Femur (tissue), 1 donor: Measurements from ENCODE around the gene SPTBN5.

Source experiments
- DNase-seq: peaks from one replicate; pipeline ENCODE4 v3.0.0-alpha.2; 2017

SPTBN5 gene

DNA sequence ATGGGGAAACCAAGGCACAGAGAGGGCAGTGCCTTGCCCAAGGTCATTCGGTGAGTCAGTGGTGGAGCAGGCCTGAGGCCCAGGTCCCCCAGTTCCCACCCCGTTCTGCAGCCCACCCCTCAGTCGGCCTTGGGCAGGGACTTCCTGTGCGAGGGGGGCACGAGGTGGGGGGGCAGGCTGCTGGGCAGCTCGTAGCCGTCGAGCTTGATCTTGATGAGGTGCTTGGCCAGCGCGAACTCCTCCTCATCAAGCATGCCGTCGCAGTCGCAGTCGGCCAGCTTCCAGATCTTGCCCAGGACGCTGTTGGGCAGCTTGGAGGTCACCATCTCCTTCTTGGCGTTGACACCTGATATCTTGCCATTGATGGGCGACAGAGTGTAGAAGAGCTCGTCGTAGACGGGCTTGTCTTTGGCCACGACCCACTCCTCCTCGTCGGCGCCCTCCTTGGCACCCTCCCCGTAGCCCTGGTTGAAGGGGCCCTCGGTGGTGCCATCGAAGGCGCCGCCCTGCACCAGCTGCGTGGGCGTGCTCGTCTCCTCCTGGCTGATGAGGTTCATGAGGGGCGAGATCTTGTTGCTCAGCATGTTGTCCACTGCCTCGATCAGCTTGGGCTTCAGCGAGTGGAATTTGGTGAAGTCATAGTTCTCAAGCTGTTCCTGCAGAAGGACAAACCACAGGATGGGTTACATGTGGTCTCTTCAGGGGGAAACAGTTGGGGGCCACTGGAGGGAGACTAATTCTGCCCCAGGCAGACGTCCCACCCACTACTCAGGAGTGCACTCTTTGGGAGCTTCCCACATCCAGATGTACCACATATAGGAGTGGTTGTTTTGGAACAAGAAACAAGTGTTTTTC is 6.9 kb upstream of the SPTBN5 start:
- DNase-seq = no peak

DNA sequence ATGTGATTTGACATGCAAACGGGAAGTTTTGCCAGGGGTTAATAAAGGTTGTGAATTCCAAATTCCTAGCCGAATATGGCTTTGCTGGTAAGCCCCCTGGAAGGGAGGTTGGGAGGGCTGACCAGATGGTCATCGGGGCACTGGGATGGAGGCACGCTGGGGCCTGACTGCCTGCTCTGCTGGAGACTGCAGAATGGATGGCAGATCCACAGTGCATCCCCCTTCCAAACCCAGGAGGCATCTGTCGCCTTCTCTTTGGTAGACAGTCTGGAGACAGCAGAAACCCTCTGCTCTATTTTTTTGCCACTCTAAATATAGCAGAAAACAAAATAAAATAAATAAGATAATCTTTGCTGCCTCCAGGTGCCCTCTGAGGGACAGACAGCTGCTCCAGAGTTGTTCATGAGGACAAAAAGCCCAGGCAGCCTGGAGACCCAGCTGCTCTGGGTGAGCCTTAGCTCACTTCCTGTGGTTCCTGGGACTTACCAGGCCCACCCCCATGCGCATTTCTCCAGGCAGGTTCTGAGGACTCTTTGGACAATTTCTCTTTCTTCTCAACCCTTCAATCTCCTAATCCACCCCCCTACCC is 6.1 kb upstream of the SPTBN5 start:
- DNase-seq = no peak

DNA sequence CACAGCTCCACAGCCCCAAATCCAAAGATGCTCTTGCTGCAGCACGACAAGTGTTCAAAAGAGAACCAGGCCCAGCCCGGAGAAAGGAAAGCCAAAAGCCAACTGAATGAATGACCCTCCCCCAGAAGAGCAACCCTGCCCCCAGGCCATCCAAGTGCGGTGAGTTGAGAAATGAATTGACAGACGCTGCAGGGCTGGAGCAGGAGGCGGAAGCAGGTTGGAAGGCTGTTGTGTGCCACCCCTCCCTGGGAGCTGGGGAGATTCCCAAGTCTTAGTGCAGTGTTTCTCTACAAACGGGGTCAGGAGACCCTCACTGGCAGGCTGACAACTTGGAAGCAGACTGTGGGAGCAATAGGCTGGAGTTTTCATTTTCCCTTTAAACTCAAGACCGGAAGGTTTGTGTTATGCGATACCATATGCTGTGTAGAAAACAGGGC is 3.5 kb upstream of the SPTBN5 start:
- DNase-seq = no peak

DNA sequence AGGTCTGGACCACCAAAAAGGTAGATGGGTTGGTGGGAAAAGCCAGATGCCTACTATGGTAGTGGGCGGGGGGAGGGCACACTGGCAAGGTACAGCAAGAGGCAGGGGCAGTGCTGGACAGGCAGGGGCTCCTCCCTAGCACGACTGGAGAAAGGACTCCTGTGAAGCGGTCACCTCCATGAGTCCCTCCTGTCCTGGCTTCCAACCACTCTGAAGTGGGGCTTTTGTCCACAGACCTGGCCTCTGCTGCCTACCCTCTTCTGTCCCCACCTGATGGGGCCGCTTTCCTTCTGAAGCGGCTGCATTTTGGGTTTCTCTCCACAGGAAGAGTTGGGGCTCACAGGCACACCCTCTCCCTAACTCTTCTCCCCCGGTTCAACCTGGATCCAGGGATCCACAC is 2.7 kb upstream of the SPTBN5 start:
- no peak for DNase-seq

DNA sequence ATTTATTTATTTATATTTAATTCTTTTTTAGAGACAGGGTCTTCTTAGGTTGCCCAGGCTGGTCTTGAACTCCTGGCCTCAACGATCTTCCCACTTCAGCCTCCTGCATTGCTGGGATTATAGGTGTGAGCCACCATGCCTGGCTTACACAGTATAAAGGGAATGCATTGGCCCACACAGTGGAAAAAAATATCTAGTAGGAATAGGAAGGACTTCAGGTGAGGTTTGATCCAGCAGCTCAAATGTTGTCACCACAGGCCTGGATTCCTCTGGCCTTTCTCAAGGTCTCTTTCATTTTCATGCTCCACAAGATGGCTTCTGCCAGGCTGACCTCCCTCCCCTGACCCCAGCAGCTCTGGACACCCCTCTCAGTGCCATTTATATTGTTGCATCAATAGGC is 2.1 kb upstream of the SPTBN5 start:
- DNase-seq = no peak

DNA sequence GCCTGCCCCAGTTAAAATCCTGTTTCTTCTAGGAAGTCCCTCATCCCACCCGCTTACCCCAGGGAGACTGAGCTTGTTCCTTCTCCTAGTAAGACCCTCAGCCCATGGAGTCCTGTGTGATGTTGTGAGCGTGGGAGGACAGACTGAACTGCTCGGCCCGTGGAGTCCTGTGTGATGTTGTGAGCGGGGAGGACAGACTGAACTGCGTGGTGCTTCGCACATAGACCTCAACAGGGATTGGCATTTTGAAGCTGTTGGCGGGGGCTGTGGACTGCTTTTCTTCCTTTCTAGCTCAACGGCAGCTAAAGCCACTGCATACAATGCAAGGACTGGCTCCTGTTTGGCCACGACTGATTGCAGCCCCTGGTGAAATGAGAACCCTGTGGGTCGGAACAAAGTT is 1.6 kb upstream of the SPTBN5 start:
- DNase-seq = no peak

DNA sequence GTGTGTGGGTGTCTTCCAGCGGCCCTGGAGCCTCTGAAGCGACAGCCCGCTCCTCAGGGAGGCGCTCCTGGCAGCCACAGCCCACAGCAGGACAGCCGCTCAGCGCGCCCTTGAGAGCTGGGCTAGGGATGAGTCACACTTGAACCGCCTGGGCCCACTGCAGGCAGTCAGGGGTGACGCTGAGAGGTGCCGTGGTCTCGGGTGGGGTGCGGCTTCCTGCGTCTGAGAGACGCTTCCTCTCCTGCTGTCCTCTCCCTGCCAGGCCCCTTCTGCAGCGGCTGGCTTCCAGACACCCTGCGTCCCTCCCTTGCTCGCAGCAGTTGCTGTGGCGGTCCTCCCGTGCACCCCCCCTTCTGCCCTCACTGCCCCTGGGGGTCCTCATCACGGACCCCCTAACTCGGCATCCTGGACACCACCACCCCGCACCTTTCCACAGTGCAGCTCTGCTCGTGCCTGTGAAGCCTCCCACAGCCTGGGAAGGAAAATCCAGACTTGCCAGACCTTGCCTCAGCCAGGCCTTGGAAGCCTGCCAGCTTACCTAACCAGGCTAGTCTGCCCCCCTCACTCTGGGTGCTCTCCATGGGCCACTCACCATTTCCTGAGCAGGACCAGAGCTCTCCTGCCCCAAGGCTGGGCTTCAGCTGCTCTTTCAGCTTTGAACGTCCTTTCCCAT is 1.1 kb upstream of the SPTBN5 start:
- DNase-seq = peak; percentile 75

DNA sequence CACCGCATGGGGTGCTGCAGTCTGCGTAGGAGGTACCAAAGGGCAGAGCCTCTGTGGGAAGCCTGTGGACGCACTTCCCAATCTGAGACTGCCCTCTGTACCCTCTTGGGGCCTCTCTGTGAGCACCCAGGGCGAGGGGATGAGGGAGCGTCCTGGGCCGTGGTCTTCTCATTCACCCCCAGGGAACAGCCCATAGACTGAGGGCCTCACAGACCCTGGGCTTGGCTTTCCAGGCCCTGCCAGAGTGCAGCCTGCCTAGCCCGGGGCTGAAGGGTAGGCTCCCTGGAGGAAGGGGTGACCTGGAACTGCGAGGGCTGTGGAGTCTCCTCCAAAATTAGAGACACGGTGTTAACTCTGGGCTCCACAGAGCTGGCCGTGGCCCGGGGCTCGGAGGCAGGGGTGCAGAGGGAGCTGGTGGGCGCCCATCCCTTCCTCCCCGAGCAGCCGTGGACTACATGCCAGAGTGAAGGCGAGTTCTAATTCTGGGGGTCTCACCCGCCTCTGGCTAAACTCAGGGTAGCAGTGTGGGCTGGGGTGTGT is 468 bp upstream of the SPTBN5 start:
- no peak for DNase-seq

DNA sequence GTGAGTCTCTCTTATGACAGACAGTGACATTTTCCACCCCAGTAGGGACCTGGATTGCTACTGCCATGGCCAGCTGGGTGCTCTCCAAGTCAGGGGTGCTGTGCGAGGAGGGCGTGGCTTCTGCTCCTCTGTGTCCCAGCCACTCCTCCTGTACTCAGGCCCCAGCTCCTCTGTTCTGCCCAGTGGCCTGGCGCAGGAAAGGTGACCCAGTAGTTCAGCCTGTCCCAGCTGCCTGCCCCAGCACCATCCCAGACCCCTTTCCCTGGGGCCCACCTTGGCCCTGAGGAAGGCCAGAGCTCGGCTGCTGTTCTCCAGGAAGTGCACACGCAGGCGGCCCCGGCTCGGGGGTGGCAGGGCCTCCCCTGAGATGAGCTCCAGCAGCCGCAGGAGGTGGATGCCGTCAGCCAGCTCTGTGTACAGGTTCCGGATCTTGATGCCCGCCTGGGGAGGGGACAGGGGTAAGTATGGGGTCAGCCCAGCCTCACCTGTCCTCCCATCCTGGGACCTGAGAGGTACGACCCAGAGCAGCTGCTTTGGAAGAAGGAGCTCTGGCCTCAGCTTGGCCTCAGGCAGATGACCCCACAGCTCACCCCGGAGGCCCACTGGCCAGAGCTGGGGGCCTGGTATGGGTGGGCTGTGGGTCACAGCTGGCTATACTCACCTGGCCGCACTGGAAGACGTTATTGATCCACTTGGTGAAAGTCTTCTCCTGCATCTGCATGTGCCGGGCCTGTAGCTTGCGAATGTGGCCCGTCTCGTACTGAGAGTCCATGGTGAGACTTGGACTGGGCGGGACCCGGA is 1.0 kb downstream of the SPTBN5 start:
- DNase-seq = no peak

DNA sequence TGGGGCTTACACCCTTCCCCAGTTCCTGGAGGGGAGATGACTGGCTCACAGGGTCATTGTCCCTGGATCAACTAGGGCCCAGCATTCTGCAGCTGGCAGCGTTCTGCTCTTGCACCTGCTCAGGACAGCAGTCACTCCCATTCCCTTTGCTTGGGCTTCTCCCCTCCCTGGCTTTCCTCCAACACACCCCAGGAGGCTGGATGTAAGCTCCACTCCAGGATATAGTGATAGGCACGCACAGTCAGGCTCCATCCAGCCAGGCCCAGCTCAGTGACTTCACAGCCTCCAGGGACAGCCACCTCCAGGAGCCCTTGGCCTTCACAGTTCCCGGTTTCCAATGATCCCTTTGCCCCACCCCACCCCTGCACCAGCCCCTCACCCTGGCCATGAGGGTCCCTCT is 1.9 kb downstream of the SPTBN5 start:
- DNase-seq = peak; percentile 45

DNA sequence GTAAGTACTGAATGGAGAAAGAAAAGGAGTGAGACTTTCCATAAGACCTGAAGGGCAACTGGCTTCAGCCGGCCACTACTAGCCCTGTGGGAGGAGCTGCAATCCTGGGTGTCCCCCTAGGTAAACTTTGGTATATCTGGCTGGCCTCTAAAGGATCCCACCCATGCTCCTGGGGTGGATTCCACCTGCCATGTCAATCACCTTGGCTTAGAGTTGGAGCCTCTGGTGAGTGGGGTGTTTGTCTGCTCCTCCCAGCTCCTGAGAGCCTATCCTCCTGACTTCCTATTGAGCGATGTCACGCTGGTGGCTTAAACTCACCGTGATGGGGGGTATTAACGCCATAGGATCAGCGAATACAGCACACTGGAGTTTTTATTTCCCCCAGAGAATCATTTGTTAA is 2.6 kb downstream of the SPTBN5 start:
- DNase-seq = no peak

DNA sequence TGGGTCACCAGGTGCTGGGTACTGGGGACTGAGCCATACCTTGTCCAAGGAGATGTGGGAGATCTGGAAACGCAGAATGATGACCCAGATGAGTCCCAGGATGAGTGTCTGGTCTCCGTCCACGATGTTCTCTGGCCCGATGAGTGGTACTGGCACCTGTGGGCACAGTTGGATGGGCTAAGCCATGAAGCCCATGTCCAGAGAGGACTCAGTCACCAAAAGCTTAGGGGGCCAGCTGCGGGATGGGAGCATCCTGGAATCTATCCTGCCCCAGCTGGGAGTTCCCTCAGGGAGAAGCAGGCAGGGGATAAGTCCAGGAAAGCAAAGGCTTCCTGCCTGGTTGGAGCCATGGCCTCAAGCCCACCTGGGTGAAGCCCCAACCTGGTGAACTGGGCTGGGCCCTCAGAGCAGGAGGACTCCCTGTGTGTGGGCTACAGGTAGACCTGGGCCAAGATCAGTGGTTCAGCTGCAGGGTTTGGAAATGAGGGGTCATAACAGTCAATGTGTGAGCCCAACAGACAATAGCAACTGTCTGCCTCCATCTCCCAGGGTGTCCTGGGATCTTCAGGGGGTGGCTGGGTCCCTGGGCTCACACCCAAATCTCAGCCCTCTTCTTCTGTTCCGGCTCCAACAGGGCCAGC is 3.7 kb downstream of the SPTBN5 start:
- no peak for DNase-seq

DNA sequence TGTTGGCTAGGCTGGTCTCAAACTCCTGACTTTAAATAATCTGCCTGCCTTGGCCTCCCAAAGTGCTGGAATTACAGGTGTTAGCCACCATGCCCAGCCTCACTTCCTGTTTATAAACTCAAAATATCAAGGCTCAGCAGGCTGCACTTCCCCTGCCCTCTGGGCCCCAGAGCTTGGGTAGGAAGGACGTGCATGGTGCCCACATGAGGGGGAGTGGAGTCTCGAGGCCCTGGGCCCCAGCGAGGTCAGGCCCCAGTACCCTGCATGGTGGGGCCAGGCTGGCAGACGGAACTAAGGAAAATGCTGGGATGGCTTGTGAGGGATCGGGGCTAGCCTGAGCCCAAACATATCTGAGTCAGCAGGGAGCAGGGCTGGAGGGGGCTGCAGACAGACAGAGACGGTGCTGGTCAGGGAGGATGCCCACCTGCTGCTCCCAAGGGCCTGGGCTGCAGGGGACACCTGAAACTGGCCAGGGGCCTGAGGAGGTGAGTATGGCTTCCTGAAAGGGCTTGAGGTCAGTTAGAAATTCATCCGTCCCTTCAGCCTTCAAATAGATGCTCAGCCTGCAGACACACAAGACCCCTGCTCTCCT is 5.1 kb downstream of the SPTBN5 start:
- DNase-seq = no peak

DNA sequence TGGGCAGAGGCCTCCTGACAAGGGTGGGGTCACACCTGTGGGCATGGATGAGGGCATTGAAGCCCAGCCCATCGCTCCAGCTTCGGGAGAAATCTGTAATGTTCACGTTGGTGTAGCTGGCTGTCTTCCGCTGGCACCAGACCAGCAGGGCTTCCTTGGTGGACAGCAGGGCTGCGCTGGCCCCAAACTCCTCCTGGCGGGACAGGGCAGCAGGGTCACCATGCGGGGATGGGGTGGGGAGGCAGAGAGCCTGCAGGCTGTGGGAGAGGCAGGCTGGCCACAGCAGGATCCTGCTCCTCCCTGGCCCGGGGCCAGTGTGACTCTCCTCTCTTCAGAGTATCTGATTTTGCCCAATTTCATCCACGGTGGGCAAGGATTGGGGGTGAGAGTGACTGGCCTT is 6.0 kb downstream of the SPTBN5 start:
- no peak for DNase-seq

DNA sequence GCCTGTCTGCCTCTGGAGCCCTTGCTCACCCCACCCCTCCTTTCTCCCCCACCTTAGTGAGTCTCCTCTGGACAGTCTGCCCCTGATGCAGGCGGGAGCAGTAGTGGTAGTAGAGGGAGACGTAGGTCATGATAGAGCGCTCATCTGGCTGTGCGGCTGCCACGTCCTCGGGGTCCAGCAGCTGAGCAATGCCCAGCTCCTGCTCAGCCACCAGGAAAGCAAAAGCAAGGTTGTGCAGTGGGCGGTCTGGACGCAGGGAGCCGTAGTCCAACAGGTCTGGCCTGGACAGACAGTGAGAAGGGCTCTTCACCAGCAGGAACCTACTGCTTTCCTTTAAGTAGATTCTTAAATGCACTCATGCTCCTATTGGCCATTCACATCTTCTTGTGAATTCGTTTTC is 6.7 kb downstream of the SPTBN5 start:
- no peak for DNase-seq

DNA sequence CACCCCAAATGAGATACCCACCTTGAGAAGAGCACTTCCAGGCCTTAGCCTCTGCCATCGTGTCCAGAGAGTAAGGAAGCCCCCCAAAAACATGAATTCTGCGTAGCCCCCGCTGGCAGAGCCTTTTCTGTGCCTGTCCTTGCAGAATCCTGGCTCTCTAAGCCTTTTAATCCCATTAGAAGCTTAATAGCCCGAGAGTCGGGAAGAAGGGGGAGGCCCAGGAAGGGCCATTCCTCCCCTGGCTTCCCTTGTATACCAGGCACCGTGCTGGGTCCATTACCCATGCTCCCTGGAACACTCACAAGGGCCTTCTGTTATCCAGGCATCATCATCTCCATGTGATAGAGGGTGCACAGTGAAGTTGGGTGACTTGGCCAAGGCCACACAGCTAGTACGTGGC is 7.1 kb downstream of the SPTBN5 start:
- DNase-seq = no peak

DNA sequence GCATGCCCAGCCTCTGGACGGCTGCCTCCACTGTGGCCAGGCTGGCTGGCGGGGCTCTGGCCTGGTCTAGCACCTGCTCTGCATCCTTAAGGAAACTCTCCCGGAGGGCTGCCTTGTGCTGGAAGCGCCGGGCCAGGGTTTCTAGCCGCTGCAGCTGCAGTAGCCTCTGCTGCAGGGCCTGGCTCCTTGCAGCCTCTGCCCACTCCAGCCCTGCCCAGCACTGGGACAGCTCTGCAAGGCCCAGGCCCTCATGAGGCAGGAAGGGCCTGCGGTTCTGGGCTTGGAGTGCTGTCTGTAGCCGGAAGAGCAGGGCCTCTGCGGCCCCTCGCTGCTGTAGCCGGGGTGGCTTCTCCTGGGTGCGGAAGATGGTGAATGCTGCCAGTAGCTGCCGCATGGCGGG is 8.0 kb downstream of the SPTBN5 start:
- DNase-seq = no peak

DNA sequence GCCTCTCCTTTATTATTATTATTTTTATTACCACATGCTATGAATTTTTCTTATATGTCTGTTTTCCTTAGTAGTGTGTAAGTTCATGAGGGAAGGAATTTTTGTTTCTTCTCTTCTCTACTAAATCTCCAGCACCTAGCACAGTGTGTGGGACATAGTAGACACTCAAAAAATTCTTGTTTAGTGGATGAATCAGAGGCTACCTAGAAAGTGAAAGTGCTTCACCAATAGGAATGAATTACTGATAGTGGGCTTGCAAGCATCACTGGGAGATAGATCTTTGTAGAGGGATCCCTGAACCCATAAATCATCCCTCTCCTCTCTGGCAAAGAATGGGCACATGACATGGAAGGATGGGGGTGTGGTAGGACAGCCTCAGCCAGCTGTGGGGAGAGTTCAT is 8.5 kb downstream of the SPTBN5 start:
- DNase-seq = no peak

DNA sequence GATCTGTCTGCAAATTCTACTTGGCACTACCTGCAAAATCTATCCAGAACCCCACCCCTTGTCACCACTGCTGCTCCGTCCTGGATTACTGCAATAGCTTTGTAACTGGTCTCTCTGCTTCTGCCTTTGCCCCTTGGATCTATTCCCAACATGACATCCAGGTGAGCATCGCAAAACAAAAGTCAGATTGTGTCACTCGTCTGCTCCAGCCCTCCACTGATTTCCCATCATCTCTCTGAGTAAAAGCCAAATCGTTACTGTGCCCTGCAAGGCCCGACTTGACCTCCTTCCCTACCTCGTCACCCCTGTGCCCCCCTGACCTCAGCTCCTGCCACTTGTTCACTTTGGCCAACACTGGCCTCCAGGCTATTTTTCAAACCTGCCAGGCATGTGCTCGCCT is 9.4 kb downstream of the SPTBN5 start:
- DNase-seq = no peak

DNA sequence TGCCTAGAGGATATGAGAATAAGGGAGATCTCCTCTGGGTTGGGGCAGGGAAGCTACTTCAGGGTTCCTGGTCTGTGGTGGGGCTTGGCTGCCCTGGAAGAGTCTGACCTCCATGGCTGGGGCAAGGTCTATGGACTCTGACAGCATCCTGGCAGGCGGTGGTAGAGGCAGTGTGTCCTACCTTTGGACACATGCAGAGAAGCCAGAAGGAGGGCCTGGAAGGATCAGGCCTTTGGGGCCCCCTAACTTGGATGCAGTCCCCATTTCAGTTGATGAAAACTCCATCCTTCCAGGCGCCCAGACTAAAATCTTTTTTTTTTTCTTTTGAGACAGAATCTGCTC is 10.4 kb downstream of the SPTBN5 start:
- DNase-seq = no peak

DNA sequence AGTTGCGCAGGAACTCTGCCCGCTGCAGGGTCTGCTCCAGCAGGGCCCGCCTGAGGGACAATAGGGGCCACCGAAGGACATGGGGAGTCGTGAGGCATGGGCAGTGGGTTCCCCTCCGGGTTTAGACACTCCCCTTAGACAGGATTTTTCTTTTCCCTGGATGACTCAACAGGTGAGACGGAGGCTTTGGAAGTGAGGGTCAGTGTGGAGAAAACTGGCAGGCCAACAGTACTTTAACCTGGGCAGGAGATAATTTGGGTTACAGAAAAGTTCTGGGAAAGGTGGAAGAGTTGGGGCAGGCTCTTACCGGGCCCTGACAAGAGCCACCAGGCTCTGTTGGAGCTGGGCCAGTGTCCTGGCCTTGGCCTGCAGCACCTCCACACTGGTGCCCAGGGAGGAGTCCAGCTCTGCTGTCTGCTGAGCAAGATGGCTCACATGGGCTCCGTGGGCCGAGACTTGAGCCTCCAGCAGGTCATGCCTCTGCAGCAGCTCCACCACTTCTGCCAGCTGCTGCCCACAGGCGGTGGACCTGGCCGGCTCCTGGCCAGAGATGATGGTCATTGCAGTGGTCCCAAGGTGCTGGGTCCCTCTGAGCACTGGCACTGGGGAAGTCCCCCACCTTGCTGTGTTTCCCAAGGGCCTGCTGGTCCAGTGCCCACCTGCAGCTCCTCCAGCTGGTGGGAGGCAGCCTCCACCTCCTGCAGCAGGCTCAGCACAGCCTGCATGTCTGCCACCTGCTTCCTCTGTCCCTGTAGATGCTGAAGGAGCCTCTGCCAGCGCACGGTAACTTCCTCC is 11.0 kb downstream of the SPTBN5 start:
- no peak for DNase-seq
